HepG2 (cell line): ENCODE data around the gene GNAI2.

ENCODE experiments used
- ATF4 ChIP-seq, 2 experiments: fragments of 450-650 bp in 1 of 2; sonication (generic) in 1 of 2; formaldehyde crosslinking; IDR thresholded peaks; 2 replicates each; pipeline versions ENCODE4 v1.5.0 to v1.8.0; 2020 to 2022; ENCODE audit warnings: mild to moderate bottlenecking in 1 of 2, missing genetic modification reagents in 1 of 2
- CTCF ChIP-seq: sonication (generic); formaldehyde crosslinking; IDR thresholded peaks from 2 replicates; pipeline ENCODE4 v1.5.0; 2020; ENCODE audit warnings: mild to moderate bottlenecking, missing genetic modification reagents, moderate library complexity
- EZH2 ChIP-seq: conservative IDR thresholded peaks from 2 replicates; pipeline ENCODE4 v1.6.1; 2012; ENCODE audit warnings: mild to moderate bottlenecking, low read depth, low read length, moderate library complexity
- FOXK1 ChIP-seq: sonication (generic); formaldehyde crosslinking; IDR thresholded peaks from 2 replicates; pipeline ENCODE4 v1.4.0; 2020; ENCODE audit warnings: low read depth, missing genetic modification reagents, borderline replicate concordance
- HMG20A ChIP-seq: IDR thresholded peaks from 2 replicates; pipeline ENCODE4 v1.6.1; 2016; ENCODE audit warnings: borderline replicate concordance
- NAIF1 ChIP-seq: sonication (generic); formaldehyde crosslinking; IDR thresholded peaks from 2 replicates; pipeline ENCODE4 v1.5.0; 2020; ENCODE audit warnings: mild to moderate bottlenecking, missing genetic modification reagents, borderline replicate concordance
- PPARG ChIP-seq: conservative IDR thresholded peaks from 2 replicates; pipeline ENCODE4 v1.6.1; 2016; ENCODE audit warnings: missing biosample characterization, missing genetic modification reagents
- ZNF292 ChIP-seq: sonication (generic); formaldehyde crosslinking; IDR thresholded peaks from 2 replicates; pipeline ENCODE4 v1.8.1; 2022; ENCODE audit warnings: mild to moderate bottlenecking, low read depth, missing genetic modification reagents, borderline replicate concordance
- ZNF501 ChIP-seq: sonication (generic); formaldehyde crosslinking; IDR thresholded peaks from 2 replicates; pipeline ENCODE4 v1.5.1; 2020; ENCODE audit warnings: mild to moderate bottlenecking, moderate library complexity, missing genetic modification reagents

- TF ChIP-seq FOXK1 (CRISPR knock-in tag) (no peak), CTCF (no peak), EZH2 (no peak), HMG20A (CRISPR knock-in tag) (no peak), PPARG (no peak), ZNF292 (CRISPR knock-in tag) (no peak), NAIF1 (no peak), ATF4 (CRISPR knock-in tag; IDR thresholded peaks at IDR 0.05) (no peak), ZNF501 (CRISPR knock-in tag) (no peak)
Measured at GRCh38 chr3:50211930-50212329, 24.1 kb upstream of the GNAI2 start.
